ENCODE measurements around the gene IMPG1.

The IMPG1 gene

GRCh38 chr6:76072562-76072961 lies at the start of gene IMPG1:
Gene IMPG1, minus strand, starts transcription at chr6:76072662. Its CDS starts 174 bp downstream, at chr6:76072488.
- DNase-seq (ENCODE audit: low read depth in 4 of 4, low spot score in 1 of 4), result no peak

DNA sequence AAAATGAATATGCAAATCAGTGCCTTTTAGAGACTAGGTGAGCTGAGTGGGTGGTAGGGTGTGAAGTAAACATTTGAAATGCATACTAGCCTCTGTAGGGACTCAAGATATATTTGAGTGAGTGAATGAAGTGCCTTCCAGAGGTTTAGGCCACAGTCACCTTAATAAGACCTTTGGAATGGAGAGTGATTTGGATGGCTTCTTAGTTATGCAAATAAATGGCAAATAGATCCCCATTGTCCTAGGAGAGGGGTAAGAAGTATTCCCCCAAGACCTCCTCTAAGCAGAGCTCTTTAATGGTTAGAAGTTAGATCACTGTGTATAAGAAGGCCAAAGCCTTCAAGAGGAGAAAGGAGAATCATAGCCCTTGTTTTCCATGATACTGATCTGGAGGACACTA lies 47.8 kb upstream of the IMPG1 start:
- no peak for DNase-seq (ENCODE audit: low read depth in 4 of 4, low spot score in 1 of 4)

GRCh38 chr6:76073281-76073680 lies 819 bp upstream of the IMPG1 start:
- no peak for DNase-seq (ENCODE audit: low read depth in 4 of 4, low spot score in 1 of 4)

DNA sequence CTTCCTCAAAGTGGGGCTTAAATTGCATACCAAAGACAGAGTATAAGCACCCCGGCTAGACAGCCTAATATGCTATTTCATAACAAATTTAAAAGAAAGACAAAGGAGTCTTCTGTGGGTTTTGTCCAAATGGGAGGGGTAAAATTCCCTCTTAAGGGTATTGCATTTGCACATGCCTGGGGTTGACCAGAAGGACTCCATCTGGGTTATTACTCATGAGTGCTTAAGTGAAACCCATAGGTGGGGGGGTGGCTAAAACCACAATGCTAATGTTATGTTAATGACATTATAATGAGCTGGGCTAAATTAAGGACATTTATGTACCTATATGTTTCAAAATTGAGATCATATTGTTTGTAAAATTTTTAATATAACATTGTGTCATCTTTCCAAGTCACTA lies 15.0 kb downstream of the IMPG1 start:
- no peak for DNase-seq (ENCODE audit: low read depth in 4 of 4, low spot score in 1 of 4)

- DNase-seq (ENCODE audit: low read depth in 4 of 4, low spot score in 1 of 4), result no peak
Observed at GRCh38 chr6:76052314-76052713, 20.1 kb downstream of the IMPG1 start.

- no peak for DNase-seq (ENCODE audit: low read depth in 4 of 4, low spot score in 1 of 4)
Observed at GRCh38 chr6:76043690-76044089, 28.8 kb downstream of the IMPG1 start.

GRCh38 chr6:76035713-76036112 lies 36.7 kb downstream of the IMPG1 start:
- DNase-seq (ENCODE audit: low read depth in 4 of 4, low spot score in 1 of 4), result no peak

DNA sequence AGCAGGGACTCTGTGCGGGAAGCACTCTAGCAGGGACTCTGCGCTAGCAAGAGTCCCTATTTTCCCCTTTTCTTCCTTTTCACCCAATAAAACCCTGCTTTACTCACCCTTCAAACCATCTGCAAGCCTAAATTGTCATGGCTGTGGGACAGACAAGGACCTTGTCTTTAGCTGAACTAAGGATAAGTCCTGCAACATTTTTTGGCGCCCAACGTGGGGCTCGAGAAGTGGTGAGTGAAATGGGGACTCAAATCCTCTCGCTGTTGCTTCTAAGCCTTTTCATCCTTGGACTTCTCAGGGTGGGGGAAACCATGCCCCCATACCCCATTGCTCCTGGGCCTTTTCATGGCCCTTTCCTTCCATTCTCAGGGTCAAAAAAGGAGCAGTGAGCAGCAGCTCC lies 46.4 kb downstream of the IMPG1 start:
- no peak for DNase-seq (ENCODE audit: low read depth in 4 of 4, low spot score in 1 of 4)

GRCh38 chr6:76014626-76015530 lies 57.6 kb downstream of the IMPG1 start:
- DNase-seq (ENCODE audit: low read depth in 4 of 4, low spot score in 1 of 4), result no peak

GRCh38 chr6:76004202-76004601 lies 68.3 kb downstream of the IMPG1 start:
- no peak for DNase-seq (ENCODE audit: low read depth in 4 of 4, low spot score in 1 of 4)

GRCh38 chr6:76003686-76004085 lies 68.8 kb downstream of the IMPG1 start:
- DNase-seq (ENCODE audit: low read depth in 4 of 4, low spot score in 1 of 4), result no peak

GRCh38 chr6:76003113-76003512 lies 69.3 kb downstream of the IMPG1 start:
- no peak for DNase-seq (ENCODE audit: low read depth in 4 of 4, low spot score in 1 of 4)

- DNase-seq (ENCODE audit: low read depth in 4 of 4, low spot score in 1 of 4), result no peak
Observed at GRCh38 chr6:76000629-76001028, 71.8 kb downstream of the IMPG1 start.

DNA sequence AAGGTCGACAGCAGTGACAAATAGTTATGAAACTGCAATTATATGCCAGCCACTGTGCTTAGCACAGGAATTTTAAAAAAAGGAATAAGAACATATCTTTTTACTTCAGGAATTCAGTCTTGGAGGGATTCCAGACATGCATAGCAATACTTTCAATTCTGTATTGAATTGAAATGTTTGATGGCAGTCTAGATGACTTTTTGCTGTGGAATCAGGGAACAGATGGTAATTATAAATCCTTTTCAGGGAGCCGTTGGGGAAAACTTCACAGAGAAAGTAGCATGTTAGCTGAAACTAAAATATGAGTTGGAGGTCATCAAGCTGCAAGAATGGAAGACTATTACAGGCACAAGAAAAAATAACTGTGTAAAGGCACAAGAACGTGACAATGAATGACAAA lies 74.8 kb downstream of the IMPG1 start:
- DNase-seq (ENCODE audit: low read depth in 4 of 4, low spot score in 1 of 4), result no peak

DNA sequence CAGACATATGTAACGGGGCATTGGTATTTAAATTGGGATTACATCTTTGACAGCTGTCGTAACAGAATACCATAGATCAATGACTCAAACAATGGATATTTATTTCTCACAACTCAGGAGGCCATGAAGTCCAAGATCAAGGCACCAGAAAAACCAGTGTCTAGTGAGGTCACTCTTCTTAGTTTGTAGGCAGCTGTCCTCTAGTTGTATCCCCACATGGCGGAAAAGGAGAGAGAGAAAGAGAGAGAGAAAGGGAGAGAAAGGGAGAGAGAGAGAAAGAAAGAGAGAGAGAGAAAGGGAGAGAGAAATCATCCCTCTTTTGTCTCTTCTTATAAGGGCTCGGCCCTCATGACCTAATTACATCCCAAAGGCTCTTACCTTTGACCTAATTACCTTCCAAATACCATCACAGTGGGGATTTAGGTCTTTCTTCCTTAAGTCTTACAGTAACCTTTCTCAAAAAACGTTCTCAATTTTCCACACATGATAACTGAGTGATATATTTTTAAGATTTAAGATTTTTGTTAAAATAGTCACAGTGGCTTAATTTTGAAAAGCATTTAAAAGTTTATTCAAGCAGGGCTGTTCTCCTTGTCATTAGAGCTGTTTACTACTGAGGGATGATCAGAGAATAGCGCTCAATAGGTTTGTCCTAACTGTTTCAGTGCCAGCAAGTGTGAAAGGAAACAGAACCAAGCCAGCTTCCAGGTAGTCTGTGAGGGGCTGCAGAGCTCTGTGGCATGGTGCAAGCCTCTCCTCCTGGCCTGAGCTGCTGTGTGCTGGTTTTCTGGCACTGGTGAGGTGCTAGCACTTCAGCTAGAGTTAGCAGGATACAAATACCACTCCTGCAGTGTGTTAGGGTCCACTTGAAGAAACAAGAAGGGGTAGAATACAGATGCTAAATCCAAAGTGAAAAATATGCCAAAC lies 79.0 kb downstream of the IMPG1 start:
- no peak for DNase-seq (ENCODE audit: low read depth in 4 of 4, low spot score in 1 of 4)

GRCh38 chr6:75991941-75992340 lies 80.5 kb downstream of the IMPG1 start:
- no peak for DNase-seq (ENCODE audit: low read depth in 4 of 4, low spot score in 1 of 4)

DNA sequence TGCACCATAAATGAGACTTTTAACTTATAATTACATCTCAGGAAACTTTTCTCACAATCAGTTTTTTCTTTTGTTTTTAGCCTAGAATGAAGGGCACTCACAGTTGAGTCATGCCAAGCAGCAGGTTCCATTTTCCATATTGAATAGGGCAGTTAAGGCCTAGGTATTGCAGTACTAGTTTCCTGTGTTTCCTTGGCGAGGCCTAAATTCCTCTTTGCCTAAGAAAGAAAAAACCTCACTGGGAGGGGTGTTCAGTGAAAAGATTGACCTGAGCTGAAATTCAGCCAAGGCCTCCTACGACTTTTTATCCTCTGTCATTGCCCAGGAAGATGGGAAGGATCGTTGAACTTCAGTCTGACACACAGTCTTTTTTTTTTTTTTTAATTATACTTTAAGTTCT lies 85.5 kb downstream of the IMPG1 start:
- no peak for DNase-seq (ENCODE audit: low read depth in 4 of 4, low spot score in 1 of 4)

DNA sequence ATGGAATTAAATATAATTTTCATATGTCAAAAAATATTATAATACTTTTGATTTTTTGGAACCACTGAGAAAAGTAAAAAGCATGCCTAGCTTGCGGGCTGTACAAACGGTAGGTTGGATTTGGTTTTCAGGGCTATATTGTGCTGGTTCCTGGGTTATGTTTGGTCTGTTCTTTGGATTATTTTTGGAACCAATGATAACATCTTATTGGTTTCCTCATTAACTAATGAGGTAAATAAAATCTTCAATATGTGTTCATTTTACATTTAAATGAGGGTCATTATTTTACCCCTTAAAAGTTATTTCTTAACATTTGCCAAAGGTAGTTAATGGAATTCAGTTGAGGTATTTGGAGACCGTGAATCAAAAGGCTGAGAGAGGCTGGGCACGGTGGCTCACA lies 96.6 kb downstream of the IMPG1 start:
- DNase-seq (ENCODE audit: low read depth in 4 of 4, low spot score in 1 of 4), result no peak

DNA sequence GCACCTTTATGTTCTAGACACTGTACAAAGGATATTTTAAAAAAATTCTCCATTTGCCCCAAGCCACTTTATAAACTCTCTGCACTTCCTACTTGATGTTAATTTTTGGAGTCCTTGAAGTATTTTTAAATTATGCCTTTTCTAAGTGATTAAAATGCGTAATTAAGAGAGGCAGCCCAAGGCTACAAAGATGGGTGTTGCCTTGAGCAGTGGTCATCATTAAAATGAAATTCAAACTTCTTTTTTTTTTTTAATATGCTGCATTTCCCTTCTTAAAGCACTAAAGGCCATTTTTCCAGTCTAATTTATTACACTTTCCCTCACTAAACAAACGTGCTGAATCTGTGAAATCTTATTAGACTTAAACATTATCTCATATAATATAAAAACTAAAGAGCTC lies 102.4 kb downstream of the IMPG1 start:
- DNase-seq (ENCODE audit: low read depth in 4 of 4, low spot score in 1 of 4), result no peak

- DNase-seq (ENCODE audit: low read depth in 4 of 4, low spot score in 1 of 4), result no peak
Observed at GRCh38 chr6:75968143-75968542, 104.3 kb downstream of the IMPG1 start.

DNA sequence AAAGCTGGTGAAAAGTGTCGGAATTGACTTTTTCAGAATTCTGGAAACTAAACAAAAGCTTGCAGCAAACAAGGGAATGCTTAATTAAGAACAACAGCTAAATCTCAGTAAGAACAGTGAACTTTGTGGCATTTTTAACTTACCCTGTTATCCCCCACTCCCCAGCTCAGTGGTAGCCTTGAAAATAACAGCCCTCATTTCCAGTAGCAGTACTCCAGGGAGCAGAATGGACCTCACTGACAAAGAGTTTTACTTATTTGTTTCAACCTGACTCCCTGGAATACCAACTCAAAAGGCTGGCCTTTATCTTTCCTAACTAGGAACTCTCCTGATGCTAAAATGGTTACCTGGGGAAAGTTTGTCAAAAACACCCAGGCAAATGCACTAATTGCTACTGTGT lies 108.9 kb downstream of the IMPG1 start:
- no peak for DNase-seq (ENCODE audit: low read depth in 4 of 4, low spot score in 1 of 4)

GRCh38 chr6:75952128-75952527 lies 120.3 kb downstream of the IMPG1 start:
- DNase-seq (ENCODE audit: low read depth in 4 of 4, low spot score in 1 of 4), result no peak
